T-cell (primary cell): ENCODE measurements around the gene VDAC1. TPM values are rescaled to one million over a fixed set of nuclear protein-coding genes. Genes with fewer than 3 reads are reported as not detected.

Experiments used
- ATAC-seq, 4 experiments: fragments of 200-7000 bp in 3 of 4; fragments of 150-1000 bp in 1 of 4; cut with Tn5 transposase; replicated peaks in 1 of 4; 1 replicate in 3 of 4; 2 replicates in 1 of 4; pipeline ENCODE4 v1.10.0; 2021; ENCODE audit warnings: moderate library complexity in 3 of 4, mild to moderate bottlenecking in 2 of 4, moderate number of reproducible peaks in 1 of 4
- CTCF ChIA-PET, 2 donors: fragments of 300-600 bp; sonication (Branson Sonifier 250); formaldehyde crosslinking; loops; one replicate each; lab custom pipeline; 2022; ENCODE audit warnings: antibody characterized with exemption in 2 of 2; lab: Charles Lee
- POLR2A ChIA-PET, 2 donors: fragments of 300-600 bp; sonication (Branson Sonifier 250); formaldehyde crosslinking; loops; one replicate each; lab custom pipeline; 2022; ENCODE audit warnings: antibody characterized with exemption in 2 of 2; lab: Charles Lee
- DNase-seq, 35 experiments: peaks; one replicate each; pipeline versions ENCODE4 v3.0.0 to v3.0.0-alpha.2; 2013 to 2023
- H3K27ac ChIP-seq: one replicate; pipeline ENCODE4 v1.5.1; 2013; ENCODE audit warnings: low read length
- H3K27me3 ChIP-seq, 2 experiments: replicated peaks in 1 of 2; 1 replicate in 1 of 2; 2 replicates in 1 of 2; pipeline versions ENCODE4 v1.6.1 to v1.7.0; 2013; ENCODE audit warnings: low read length in 1 of 2, mixed read lengths in 1 of 2; ENCODE audit not compliant: control insufficient read depth in 2 of 2, insufficient read depth in 2 of 2; ENCODE audit errors: extremely low read depth in 1 of 2
- H3K36me3 ChIP-seq, 2 donors: 1 replicate in 1 of 2; 2 replicates in 1 of 2; pipeline versions ENCODE4 v1.6.1 to v1.7.0; 2013; ENCODE audit warnings: low read length in 1 of 2; ENCODE audit not compliant: control insufficient read depth in 2 of 2, insufficient read depth in 1 of 2; ENCODE audit errors: extremely low read depth in 1 of 2
- H3K4me1 ChIP-seq, 2 experiments: 1 replicate in 1 of 2; 2 replicates in 1 of 2; pipeline versions ENCODE4 v1.6.1 to v1.7.0; 2013; ENCODE audit warnings: low read length in 2 of 2, mixed read lengths in 1 of 2; ENCODE audit not compliant: insufficient read depth in 2 of 2, control insufficient read depth in 1 of 2; ENCODE audit errors: extremely low read depth in 1 of 2
- H3K4me3 ChIP-seq, 2 donors: 1 replicate in 1 of 2; 2 replicates in 1 of 2; pipeline versions ENCODE4 v1.5.1 to v1.7.0; 2013; ENCODE audit warnings: mild to moderate bottlenecking in 2 of 2, low read length in 1 of 2, moderate library complexity in 1 of 2; ENCODE audit not compliant: control insufficient read depth in 1 of 2; ENCODE audit errors: extremely low read depth in 1 of 2
- H3K9me3 ChIP-seq: 2 replicates; pipeline ENCODE4 v1.7.0; 2013
- H3K27ac Mint-ChIP-seq, 2 donors: one replicate each; pipeline ENCODE4 v1.8.0; 2020 to 2021; ENCODE audit warnings: mild to moderate bottlenecking in 2 of 2, mixed read lengths in 2 of 2
- H3K27me3 Mint-ChIP-seq, 2 donors: one replicate each; pipeline ENCODE4 v1.8.0; 2021 to 2022; ENCODE audit warnings: mixed read lengths in 2 of 2
- H3K36me3 Mint-ChIP-seq: one replicate; pipeline ENCODE4 v1.8.0; 2021; ENCODE audit warnings: mixed read lengths
- H3K4me1 Mint-ChIP-seq, 3 donors: one replicate each; pipeline ENCODE4 v1.8.0; 2020 to 2022; ENCODE audit warnings: mixed read lengths in 3 of 3, mild to moderate bottlenecking in 1 of 3
- H3K4me3 Mint-ChIP-seq, 3 donors: one replicate each; pipeline ENCODE4 v1.8.0; 2020 to 2022; ENCODE audit warnings: mild to moderate bottlenecking in 3 of 3, mixed read lengths in 3 of 3, moderate library complexity in 3 of 3
- H3K9me3 Mint-ChIP-seq, 3 donors: one replicate each; pipeline ENCODE4 v1.8.0; 2020 to 2022; ENCODE audit warnings: mixed read lengths in 3 of 3
- WGBS: methylation state at CpG from one replicate; pipeline ENCODE4 v1.1.5; 2013; ENCODE audit warnings: missing lambda C conversion rate; ENCODE audit not compliant: insufficient coverage; 5-methylcytosine and 5-hydroxymethylcytosine counted together
- total RNA-seq, 35 experiments: library from RNA in 6 of 35; stranded (reverse) in 6 of 35; fragments of 120-200 nt in 1 of 35; gene quantifications; one replicate each; pipeline versions ENCODE4 v1.2.1 to v1.2.4 and lab custom pipeline; 2013 to 2026

VDAC1 gene
- total RNA-seq, 5 donors from 2014 or later (not counting 1 experiment from before 2014, with no cell fraction given): 45.8 to 58.7 (median 54.6) TPM

- POLR2A ChIA-PET: interaction anchor here (0.6 kb wide), 2 partner anchors 13 to 469 kb away, joined by 3 read pairs; no protein-coding TSS in a partner anchor
- Histone ChIP-seq H3K36me3 (peaks cover 8 to 27% of the 10 kb centered on the region in 2 donors), H3K4me1 (peaks cover 0 to 2% of the 10 kb centered on the region in 2 experiments), H3K27ac (no peak overlapping the region), H3K9me3 (no peaks in the 10 kb centered on the region), H3K4me3 (no peak overlapping the region), H3K27me3 (no peaks in the 10 kb centered on the region)
- no peaks in the 10 kb centered on the region for H3K27me3 Mint-ChIP-seq
- 95% methylated on average over 3 of the region's 10 CpGs for WGBS
- CTCF ChIA-PET: no interaction called here
- H3K9me3 Mint-ChIP-seq: no peaks in the 10 kb centered on the region
- DNase-seq: no peak
- peaks cover 24% of the 10 kb centered on the region for H3K36me3 Mint-ChIP-seq
- H3K4me3 Mint-ChIP-seq: no peak overlapping the region
- peak overlapping the region in 1 of 2 donors; percentile 11 for H3K27ac Mint-ChIP-seq
- H3K4me1 Mint-ChIP-seq: peaks cover 7 to 8% (median 7%) of the 10 kb centered on the region in 3 donors
- no peak for ATAC-seq
These were observed 51.1 kb downstream of the VDAC1 start for GRCh38 chr5:133953568-133954145.

GRCh38 chr5:133952729-133953567, 51.8 kb downstream of the VDAC1 start:
- H3K9me3 Mint-ChIP-seq: no peaks in the 10 kb centered on the region
- no peaks in the 10 kb centered on the region for H3K27me3 Mint-ChIP-seq
- WGBS: 90% methylated on average over 5 of the region's 10 CpGs
- Histone ChIP-seq H3K4me3 (no peak overlapping the region), H3K36me3 (peaks cover 8 to 25% of the 10 kb centered on the region in 2 donors), H3K4me1 (peaks cover 0 to 2% of the 10 kb centered on the region in 2 experiments), H3K27me3 (no peaks in the 10 kb centered on the region), H3K27ac (no peak overlapping the region), H3K9me3 (no peaks in the 10 kb centered on the region)
- H3K36me3 Mint-ChIP-seq: peaks cover 23% of the 10 kb centered on the region
- DNase-seq (no peak), ATAC-seq (no peak)
- ChIA-PET POLR2A (no interaction called here), CTCF (no interaction called here)
- peaks cover 7% of the 10 kb centered on the region in 3 donors for H3K4me1 Mint-ChIP-seq
- H3K4me3 Mint-ChIP-seq: no peak overlapping the region
- H3K27ac Mint-ChIP-seq: no peak overlapping the region

DNA sequence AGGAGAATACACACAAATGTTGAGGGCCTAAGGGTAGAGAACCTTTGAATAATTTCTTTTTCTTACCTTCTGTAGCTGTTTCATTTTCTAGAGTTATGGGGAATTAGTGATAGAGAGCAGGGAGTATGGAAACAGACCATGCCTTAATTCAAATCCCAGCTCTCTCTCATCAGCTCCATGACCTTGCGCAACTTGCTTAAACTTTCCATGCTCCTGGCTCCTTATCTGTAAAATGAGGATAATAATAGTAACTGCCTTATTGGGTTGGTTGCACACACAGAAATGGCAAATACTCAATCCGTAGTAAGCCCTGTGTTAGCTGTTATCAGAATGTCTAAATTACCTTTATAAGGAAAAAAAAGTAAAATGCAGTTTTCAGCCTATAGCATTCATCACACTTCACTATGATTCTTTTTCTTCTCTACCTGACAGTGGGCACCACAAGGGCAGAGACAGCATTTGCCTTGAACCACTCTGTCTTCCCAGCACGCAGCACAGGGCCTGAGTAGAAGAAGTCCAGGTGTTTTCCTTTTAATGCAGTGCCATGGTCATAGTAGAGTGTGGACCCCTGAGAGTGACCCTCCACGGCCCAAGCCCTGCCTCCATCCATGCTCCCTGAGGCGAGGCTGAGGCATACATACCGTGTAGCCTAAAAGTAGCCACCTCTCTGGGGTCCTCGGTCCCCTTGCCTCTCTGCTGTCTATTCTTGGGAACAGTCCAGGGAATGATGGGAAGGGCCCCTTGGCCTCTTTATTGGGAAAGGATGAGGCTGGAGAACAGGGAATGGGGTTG, 53.8 kb downstream of the VDAC1 start:
- Histone ChIP-seq H3K27ac (no peak overlapping the region), H3K4me1 (no peaks in the 10 kb centered on the region), H3K4me3 (no peak overlapping the region), H3K27me3 (no peaks in the 10 kb centered on the region), H3K9me3 (no peaks in the 10 kb centered on the region), H3K36me3 (peaks cover 4 to 11% of the 10 kb centered on the region in 2 donors)
- H3K4me3 Mint-ChIP-seq: no peak overlapping the region
- H3K9me3 Mint-ChIP-seq: no peaks in the 10 kb centered on the region
- ChIA-PET POLR2A (interaction anchor here in 1 of 2 donors (0.5 kb wide), 1 partner anchor 24 kb away, joined by 5 read pairs; no protein-coding TSS in a partner anchor), CTCF (interaction anchor here (0.5 kb wide), 2 partner anchors 22 to 444 kb away, joined by 3 read pairs; no protein-coding TSS in a partner anchor)
- H3K4me1 Mint-ChIP-seq: no peaks in the 10 kb centered on the region
- no peaks in the 10 kb centered on the region for H3K27me3 Mint-ChIP-seq
- no peak for DNase-seq
- H3K27ac Mint-ChIP-seq: no peak overlapping the region
- ATAC-seq: no peak
- 100% methylated on average over 5 of the region's 7 CpGs for WGBS
- H3K36me3 Mint-ChIP-seq: peaks cover 15% of the 10 kb centered on the region

DNA sequence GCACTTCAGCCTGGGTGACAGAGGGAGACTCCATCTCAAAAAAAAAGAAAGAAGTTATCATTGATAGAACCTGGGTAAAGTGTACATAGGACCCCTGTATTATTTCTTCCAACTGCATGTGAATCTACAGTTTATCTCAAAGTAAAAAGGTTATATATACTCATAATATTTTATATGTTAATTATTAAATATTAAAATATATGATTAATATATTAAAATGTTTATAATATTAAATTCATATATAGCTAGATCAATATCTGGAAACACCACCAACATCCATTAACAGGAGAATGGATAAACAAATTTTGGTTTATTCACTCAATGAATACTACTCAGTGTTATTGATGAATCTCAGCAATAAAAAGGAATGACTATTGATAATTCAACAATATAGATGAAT, 56.1 kb downstream of the VDAC1 start:
- Histone ChIP-seq H3K27ac (no peak overlapping the region), H3K4me1 (no peaks in the 10 kb centered on the region), H3K4me3 (no peak overlapping the region), H3K36me3 (peaks cover 0 to 4% of the 10 kb centered on the region in 2 donors), H3K9me3 (no peaks in the 10 kb centered on the region), H3K27me3 (peaks cover 0 to 7% of the 10 kb centered on the region in 2 experiments)
- Mint-ChIP-seq H3K9me3 (no peaks in the 10 kb centered on the region), H3K27me3 (peaks cover 0 to 7% of the 10 kb centered on the region in 2 donors), H3K4me3 (no peak overlapping the region), H3K4me1 (no peaks in the 10 kb centered on the region), H3K36me3 (peaks cover 2% of the 10 kb centered on the region), H3K27ac (no peak overlapping the region)
- no peak for ATAC-seq
- ChIA-PET POLR2A (interaction anchor here in 1 of 2 donors (0.5 kb wide), 1 partner anchor 13 kb away, joined by 8 read pairs; no protein-coding TSS in a partner anchor), CTCF (interaction anchor here (1.1 kb wide), 2 partner anchors 19 to 29 kb away, joined by 3 read pairs; no protein-coding TSS in a partner anchor)
- no peak for DNase-seq

DNA sequence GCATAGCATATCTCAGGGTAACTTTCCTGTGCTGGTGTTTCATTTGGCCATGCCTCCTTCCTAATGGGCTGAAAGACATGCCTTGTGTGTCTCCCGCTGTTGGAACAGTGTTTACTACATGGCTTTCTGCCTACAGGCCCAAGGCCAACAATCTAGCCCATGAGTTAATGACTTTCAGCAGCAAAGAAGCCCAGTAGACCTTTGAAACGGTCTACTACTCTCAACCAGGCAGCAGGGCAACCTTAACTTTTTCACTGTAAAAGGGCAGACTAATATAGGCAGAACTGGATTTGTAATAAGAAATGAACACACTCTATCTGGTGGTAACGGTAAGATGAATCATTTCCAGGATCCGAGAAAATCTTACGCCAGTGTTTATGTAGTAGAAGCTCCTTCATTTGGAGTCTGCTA, 57.3 kb downstream of the VDAC1 start:
- 40% methylated on average over 1 of the region's 5 CpGs for WGBS
- no peaks in the 10 kb centered on the region for H3K36me3 ChIP-seq
- H3K9me3 ChIP-seq: no peaks in the 10 kb centered on the region
- Mint-ChIP-seq H3K27ac (no peak overlapping the region), H3K9me3 (no peaks in the 10 kb centered on the region), H3K4me1 (no peaks in the 10 kb centered on the region), H3K36me3 (no peaks in the 10 kb centered on the region), H3K27me3 (peaks cover 2 to 11% of the 10 kb centered on the region in 2 donors), H3K4me3 (no peak overlapping the region)
- no peak overlapping the region for H3K27ac ChIP-seq
- DNase-seq: no peak
- POLR2A ChIA-PET: interaction anchor here in 1 of 2 donors (0.5 to 0.6 kb wide), 2 partner anchors 14 to 664 kb away, joined by 4 to 8 read pairs; no protein-coding TSS in a partner anchor
- CTCF ChIA-PET: interaction anchor here in 1 of 2 donors (0.5 kb wide), 1 partner anchor 76 kb away, joined by 5 read pairs; no protein-coding TSS in a partner anchor
- no peak for ATAC-seq
- H3K27me3 ChIP-seq: peaks cover 0 to 16% of the 10 kb centered on the region in 2 experiments
- no peak overlapping the region for H3K4me3 ChIP-seq
- H3K4me1 ChIP-seq: no peaks in the 10 kb centered on the region

DNA sequence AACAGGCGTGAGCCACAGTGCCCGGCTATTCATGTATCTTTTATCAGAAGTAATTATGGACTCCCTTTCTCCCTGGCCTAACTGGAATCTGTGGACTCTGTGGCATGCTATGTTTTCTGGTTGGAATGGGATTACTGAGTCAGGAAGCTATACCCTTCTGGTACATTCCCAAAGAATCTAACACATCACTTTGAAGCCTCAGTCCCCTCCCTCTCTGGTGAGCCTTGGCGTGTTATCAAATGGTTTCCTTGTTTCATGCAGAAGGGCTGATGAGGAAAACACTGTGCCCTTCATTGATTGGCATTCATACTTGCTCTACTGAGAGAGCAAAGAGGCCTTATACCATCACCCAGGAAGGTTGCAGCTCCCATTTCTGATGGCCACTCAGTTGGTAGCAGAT, 59.2 kb downstream of the VDAC1 start:
- no peaks in the 10 kb centered on the region for H3K36me3 ChIP-seq
- DNase-seq: no peak
- H3K36me3 Mint-ChIP-seq: no peaks in the 10 kb centered on the region
- H3K9me3 Mint-ChIP-seq: no peaks in the 10 kb centered on the region
- H3K27ac ChIP-seq: no peak overlapping the region
- ATAC-seq: no peak
- no peak overlapping the region for H3K4me3 ChIP-seq
- H3K4me1 Mint-ChIP-seq: no peaks in the 10 kb centered on the region
- H3K9me3 ChIP-seq: no peaks in the 10 kb centered on the region
- H3K4me1 ChIP-seq: no peaks in the 10 kb centered on the region
- H3K4me3 Mint-ChIP-seq: no peak overlapping the region
- WGBS: no CpG with 5 or more reads among the region's 3 CpGs
- POLR2A ChIA-PET: no interaction called here
- peaks cover 0 to 17% of the 10 kb centered on the region in 2 experiments for H3K27me3 ChIP-seq
- no peak overlapping the region for H3K27ac Mint-ChIP-seq
- CTCF ChIA-PET: interaction anchor here in 1 of 2 donors (0.6 kb wide), 1 partner anchor 634 kb away, joined by 4 read pairs; no protein-coding TSS in a partner anchor
- H3K27me3 Mint-ChIP-seq: peaks cover 3 to 11% of the 10 kb centered on the region in 2 donors
